HL-60 (cell line): ENCODE measurements around the gene DNAJC30.

Experiments
- CTCF ChIP-seq: IDR thresholded peaks from one replicate; pipeline ENCODE4 v1.5.1; 2011; ENCODE audit warnings: low read length, control low read depth, inconsistent platforms; ENCODE audit not compliant: insufficient read depth
- GABPA ChIP-seq: IDR thresholded peaks from 2 replicates; pipeline ENCODE4 v1.6.1; 2012; ENCODE audit warnings: low read depth
- POLR2AphosphoS5 ChIP-seq: IDR thresholded peaks from 2 replicates; pipeline ENCODE4 v1.6.1; 2012; ENCODE audit warnings: low read depth
- REST ChIP-seq: IDR thresholded peaks from 2 replicates; pipeline ENCODE4 v1.6.1; 2012; ENCODE audit warnings: low read depth; ENCODE audit not compliant: insufficient replicate concordance
- SPI1 ChIP-seq: IDR thresholded peaks from 2 replicates; pipeline ENCODE4 v1.6.1; 2012; ENCODE audit warnings: low read depth, mild to moderate bottlenecking, borderline replicate concordance

DNA sequence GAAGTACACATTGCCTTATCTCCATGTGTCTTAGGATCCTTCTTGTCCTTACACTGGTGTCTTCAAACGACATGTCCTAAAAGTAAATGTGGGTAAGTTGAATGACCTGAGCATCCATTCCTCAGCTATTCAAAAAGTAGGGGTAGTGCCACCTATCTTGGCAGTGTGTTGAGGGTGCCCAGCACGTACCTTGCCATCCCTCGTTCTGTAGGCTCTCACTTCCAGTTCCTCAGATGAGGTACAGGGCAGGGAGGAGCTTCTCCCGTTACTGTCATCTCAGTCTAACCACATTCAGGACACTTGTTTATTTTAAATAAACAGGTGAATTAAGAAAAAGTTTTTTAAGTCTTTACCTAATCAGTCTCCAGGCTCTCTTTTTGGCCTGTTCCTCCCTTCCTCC lies 13.1 kb upstream of the DNAJC30 start:
- TF ChIP-seq CTCF (no peak), GABPA (no peak), REST (no peak), POLR2AphosphoS5 (no peak), SPI1 (no peak)
